WTC11 (cell line): Measurements from ENCODE around the gene NRXN3. TPM values are rescaled to one million over a fixed set of nuclear protein-coding genes. Genes with fewer than 3 reads are reported as not detected.

Experiments used
- ATAC-seq: fragments of 200-7000 bp; cut with Tn5 transposase; 2 replicates; pipeline ENCODE4 v1.10.0; 2021; ENCODE audit warnings: mild to moderate bottlenecking, moderate library complexity
- CTCF ChIA-PET: fragments of 300-600 bp; sonication (Branson Sonifier 250); formaldehyde crosslinking; loops from one replicate; lab custom pipeline; 2021; ENCODE audit warnings: antibody characterized with exemption; lab: Charles Lee
- POLR2A ChIA-PET: fragments of 350-600 bp; sonication (Branson Sonifier 250); formaldehyde crosslinking; loops from one replicate; lab custom pipeline; 2021; ENCODE audit warnings: antibody characterized with exemption; lab: Charles Lee
- DNase-seq: peaks from one replicate; pipeline ENCODE4 v3.0.0; 2021; ENCODE audit warnings: low spot score
- H3K27ac Mint-ChIP-seq: 2 replicates; pipeline ENCODE4 v1.8.0; 2021; ENCODE audit warnings: mixed read lengths
- H3K27me3 Mint-ChIP-seq: 2 replicates; pipeline ENCODE4 v1.8.0; 2021; ENCODE audit warnings: low read depth, mild to moderate bottlenecking, moderate library complexity, mixed read lengths
- H3K36me3 Mint-ChIP-seq: 2 replicates; pipeline ENCODE4 v1.8.0; 2021; ENCODE audit warnings: mixed read lengths
- H3K4me1 Mint-ChIP-seq: 2 replicates; pipeline ENCODE4 v1.8.0; 2022; ENCODE audit warnings: mixed read lengths
- H3K4me3 Mint-ChIP-seq: 2 replicates; pipeline ENCODE4 v1.8.0; 2021; ENCODE audit warnings: mild to moderate bottlenecking, moderate library complexity, mixed read lengths
- H3K9me3 Mint-ChIP-seq: 2 replicates; pipeline ENCODE4 v1.8.0; 2021; ENCODE audit warnings: mixed read lengths
- CTCF ChIP-seq: fragments of 200-600 bp; IDR thresholded peaks from 2 replicates; pipeline ENCODE4 v1.8.0; 2022; ENCODE audit warnings: antibody characterized with exemption
- ETV6 ChIP-seq: sonication (generic); formaldehyde crosslinking; IDR thresholded peaks from 2 replicates; pipeline ENCODE4 v1.8.1; 2022; ENCODE audit warnings: mild to moderate bottlenecking, missing genetic modification reagents
- FOXK1 ChIP-seq: sonication (generic); formaldehyde crosslinking; IDR thresholded peaks from 2 replicates; pipeline ENCODE4 v1.8.0; 2022; ENCODE audit warnings: mild to moderate bottlenecking, moderate library complexity, missing genetic modification reagents
- GABPB1 ChIP-seq: sonication (generic); formaldehyde crosslinking; IDR thresholded peaks from 2 replicates; pipeline ENCODE4 v1.8.1; 2023; ENCODE audit warnings: mild to moderate bottlenecking, missing genetic modification reagents
- HMGA2 ChIP-seq: fragments of 250-450 bp; sonication (Bioruptor Pico); IDR thresholded peaks from 2 replicates; pipeline ENCODE4 v1.4.0; 2021; ENCODE audit warnings: mild to moderate bottlenecking, moderate library complexity
- NR3C1 ChIP-seq: sonication (generic); formaldehyde crosslinking; conservative IDR thresholded peaks from 2 replicates; pipeline ENCODE4 v1.8.1; 2023; ENCODE audit warnings: low read depth, mild to moderate bottlenecking, missing genetic modification reagents
- SMAD3 ChIP-seq: sonication (generic); formaldehyde crosslinking; IDR thresholded peaks from 2 replicates; pipeline ENCODE4 v1.8.0; 2022; ENCODE audit warnings: missing genetic modification reagents, mild to moderate bottlenecking, borderline replicate concordance
- TCF7 ChIP-seq: sonication (generic); formaldehyde crosslinking; IDR thresholded peaks from 2 replicates; pipeline ENCODE4 v1.8.0; 2022; ENCODE audit warnings: mild to moderate bottlenecking, low read depth, missing genetic modification reagents, moderate library complexity
- TEAD4 ChIP-seq: sonication (generic); formaldehyde crosslinking; IDR thresholded peaks from 2 replicates; pipeline ENCODE4 v1.8.0; 2022; ENCODE audit warnings: mild to moderate bottlenecking, missing genetic modification reagents
- TP53 ChIP-seq: sonication (generic); formaldehyde crosslinking; IDR thresholded peaks from 2 replicates; pipeline ENCODE4 v1.8.1; 2023; ENCODE audit warnings: mild to moderate bottlenecking, missing genetic modification reagents
- ZNF138 ChIP-seq: sonication (generic); formaldehyde crosslinking; conservative IDR thresholded peaks from 2 replicates; pipeline ENCODE4 v1.8.1; 2022; ENCODE audit warnings: mild to moderate bottlenecking, moderate library complexity, missing genetic modification reagents
- ZNF281 ChIP-seq: sonication (generic); formaldehyde crosslinking; IDR thresholded peaks from 2 replicates; pipeline ENCODE4 v1.8.0; 2023; ENCODE audit warnings: mild to moderate bottlenecking, missing genetic modification reagents
- ZNF396 ChIP-seq: fragments of 250-450 bp; sonication (Bioruptor Pico); IDR thresholded peaks from 2 replicates; pipeline ENCODE4 v1.8.0; 2021; ENCODE audit warnings: mild to moderate bottlenecking, moderate library complexity, borderline replicate concordance
- ZNF512 ChIP-seq: sonication (generic); formaldehyde crosslinking; IDR thresholded peaks from 2 replicates; pipeline ENCODE4 v1.8.1; 2022; ENCODE audit warnings: missing genetic modification reagents, borderline replicate concordance
- total RNA-seq: library from RNA; stranded (reverse); gene quantifications from 3 replicates; pipeline ENCODE4 v1.2.3, GENCODE V29; 2021
- TF ChIP-seq, protein P1 (sequence below): sonication (generic); formaldehyde crosslinking; IDR thresholded peaks from 2 replicates; pipeline ENCODE4 v1.8.0; 2022; ENCODE audit warnings: mild to moderate bottlenecking, missing genetic modification reagents
- TF ChIP-seq, protein P2 (sequence below): sonication (generic); formaldehyde crosslinking; IDR thresholded peaks from 2 replicates; pipeline ENCODE4 v1.8.1; 2022; ENCODE audit warnings: low read depth, missing genetic modification reagents, borderline replicate concordance
- TF ChIP-seq, protein P3 (sequence below): fragments of 250-450 bp; sonication (Bioruptor Pico); IDR thresholded peaks from 2 replicates; pipeline ENCODE4 v1.9.0; 2021; ENCODE audit warnings: mild to moderate bottlenecking
- TF ChIP-seq, protein P4 (sequence below): sonication (generic); formaldehyde crosslinking; IDR thresholded peaks from 2 replicates; pipeline ENCODE4 v1.8.0; 2022; ENCODE audit warnings: mild to moderate bottlenecking, missing genetic modification reagents
- TF ChIP-seq, protein P5 (sequence below): sonication (generic); formaldehyde crosslinking; IDR thresholded peaks from 2 replicates; pipeline ENCODE4 v1.8.1; 2023; ENCODE audit warnings: mild to moderate bottlenecking, missing genetic modification reagents
- TF ChIP-seq, protein P6 (sequence below): sonication (generic); formaldehyde crosslinking; IDR thresholded peaks from 2 replicates; pipeline ENCODE4 v1.8.1; 2022; ENCODE audit warnings: mild to moderate bottlenecking, missing genetic modification reagents, moderate library complexity, borderline replicate concordance

NRXN3 gene
- total RNA-seq, 1 experiment from 2014 or later, result 3.0 TPM

DNA sequence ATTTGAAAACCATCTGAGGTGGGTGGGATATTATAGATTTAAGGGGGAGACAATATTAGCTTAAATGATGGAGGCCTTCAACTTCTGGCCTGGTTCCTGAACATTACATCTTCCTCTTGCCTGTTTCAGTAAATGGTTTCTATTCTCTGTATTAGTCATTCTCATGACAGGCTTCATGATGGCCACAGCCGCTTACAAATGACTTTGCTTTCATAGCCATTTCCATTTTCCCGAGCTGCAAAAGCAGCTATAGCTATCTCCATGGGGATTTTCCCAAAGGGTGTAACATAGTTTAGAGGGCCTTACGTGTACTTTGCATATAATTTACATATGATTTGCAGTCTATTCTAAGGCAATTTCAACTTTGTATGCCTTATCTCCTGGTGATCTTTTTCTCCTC lies 121.8 kb downstream of the NRXN3 start (continued):
- TF ChIP-seq, protein P1, sequence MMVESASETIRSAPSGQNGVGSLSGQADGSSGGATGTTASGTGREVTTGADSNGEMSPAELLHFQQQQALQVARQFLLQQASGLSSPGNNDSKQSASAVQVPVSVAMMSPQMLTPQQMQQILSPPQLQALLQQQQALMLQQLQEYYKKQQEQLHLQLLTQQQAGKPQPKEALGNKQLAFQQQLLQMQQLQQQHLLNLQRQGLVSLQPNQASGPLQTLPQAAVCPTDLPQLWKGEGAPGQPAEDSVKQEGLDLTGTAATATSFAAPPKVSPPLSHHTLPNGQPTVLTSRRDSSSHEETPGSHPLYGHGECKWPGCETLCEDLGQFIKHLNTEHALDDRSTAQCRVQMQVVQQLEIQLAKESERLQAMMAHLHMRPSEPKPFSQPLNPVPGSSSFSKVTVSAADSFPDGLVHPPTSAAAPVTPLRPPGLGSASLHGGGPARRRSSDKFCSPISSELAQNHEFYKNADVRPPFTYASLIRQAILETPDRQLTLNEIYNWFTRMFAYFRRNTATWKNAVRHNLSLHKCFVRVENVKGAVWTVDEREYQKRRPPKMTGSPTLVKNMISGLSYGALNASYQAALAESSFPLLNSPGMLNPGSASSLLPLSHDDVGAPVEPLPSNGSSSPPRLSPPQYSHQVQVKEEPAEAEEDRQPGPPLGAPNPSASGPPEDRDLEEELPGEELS (CRISPR knock-in tag), result no peak
- no peak for TF ChIP-seq SMAD3 (CRISPR knock-in tag)

- H3K4me3 Mint-ChIP-seq, result no peak overlapping the region
- no peaks in the 10 kb centered on the region for H3K9me3 Mint-ChIP-seq
- H3K36me3 Mint-ChIP-seq, result no peaks in the 10 kb centered on the region
- no peaks in the 10 kb centered on the region for H3K27me3 Mint-ChIP-seq
- ChIA-PET CTCF (no interaction called here), POLR2A (no interaction called here)
- ATAC-seq (peak; percentile 39), DNase-seq (no peak)
- no peak overlapping the region for H3K27ac Mint-ChIP-seq
- H3K4me1 Mint-ChIP-seq, result peaks cover 23% of the 10 kb centered on the region
- no peak for TF ChIP-seq ETV6 (CRISPR knock-in tag)
- TF ChIP-seq ZNF138 (CRISPR knock-in tag), result no peak
- no peak for TF ChIP-seq FOXK1 (CRISPR knock-in tag)
- no peak for TF ChIP-seq ZNF281 (CRISPR knock-in tag)
- no peak for TF ChIP-seq GABPB1 (CRISPR knock-in tag)
- TF ChIP-seq, protein P2, sequence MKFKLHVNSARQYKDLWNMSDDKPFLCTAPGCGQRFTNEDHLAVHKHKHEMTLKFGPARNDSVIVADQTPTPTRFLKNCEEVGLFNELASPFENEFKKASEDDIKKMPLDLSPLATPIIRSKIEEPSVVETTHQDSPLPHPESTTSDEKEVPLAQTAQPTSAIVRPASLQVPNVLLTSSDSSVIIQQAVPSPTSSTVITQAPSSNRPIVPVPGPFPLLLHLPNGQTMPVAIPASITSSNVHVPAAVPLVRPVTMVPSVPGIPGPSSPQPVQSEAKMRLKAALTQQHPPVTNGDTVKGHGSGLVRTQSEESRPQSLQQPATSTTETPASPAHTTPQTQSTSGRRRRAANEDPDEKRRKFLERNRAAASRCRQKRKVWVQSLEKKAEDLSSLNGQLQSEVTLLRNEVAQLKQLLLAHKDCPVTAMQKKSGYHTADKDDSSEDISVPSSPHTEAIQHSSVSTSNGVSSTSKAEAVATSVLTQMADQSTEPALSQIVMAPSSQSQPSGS, result no peak
- TF ChIP-seq NR3C1 (CRISPR knock-in tag), result no peak
- no peak for TF ChIP-seq ZNF512
- TF ChIP-seq TP53 (CRISPR knock-in tag), result no peak
- no peak for TF ChIP-seq TCF7 (CRISPR knock-in tag)
- no peak for TF ChIP-seq CTCF
- TF ChIP-seq, protein P3, sequence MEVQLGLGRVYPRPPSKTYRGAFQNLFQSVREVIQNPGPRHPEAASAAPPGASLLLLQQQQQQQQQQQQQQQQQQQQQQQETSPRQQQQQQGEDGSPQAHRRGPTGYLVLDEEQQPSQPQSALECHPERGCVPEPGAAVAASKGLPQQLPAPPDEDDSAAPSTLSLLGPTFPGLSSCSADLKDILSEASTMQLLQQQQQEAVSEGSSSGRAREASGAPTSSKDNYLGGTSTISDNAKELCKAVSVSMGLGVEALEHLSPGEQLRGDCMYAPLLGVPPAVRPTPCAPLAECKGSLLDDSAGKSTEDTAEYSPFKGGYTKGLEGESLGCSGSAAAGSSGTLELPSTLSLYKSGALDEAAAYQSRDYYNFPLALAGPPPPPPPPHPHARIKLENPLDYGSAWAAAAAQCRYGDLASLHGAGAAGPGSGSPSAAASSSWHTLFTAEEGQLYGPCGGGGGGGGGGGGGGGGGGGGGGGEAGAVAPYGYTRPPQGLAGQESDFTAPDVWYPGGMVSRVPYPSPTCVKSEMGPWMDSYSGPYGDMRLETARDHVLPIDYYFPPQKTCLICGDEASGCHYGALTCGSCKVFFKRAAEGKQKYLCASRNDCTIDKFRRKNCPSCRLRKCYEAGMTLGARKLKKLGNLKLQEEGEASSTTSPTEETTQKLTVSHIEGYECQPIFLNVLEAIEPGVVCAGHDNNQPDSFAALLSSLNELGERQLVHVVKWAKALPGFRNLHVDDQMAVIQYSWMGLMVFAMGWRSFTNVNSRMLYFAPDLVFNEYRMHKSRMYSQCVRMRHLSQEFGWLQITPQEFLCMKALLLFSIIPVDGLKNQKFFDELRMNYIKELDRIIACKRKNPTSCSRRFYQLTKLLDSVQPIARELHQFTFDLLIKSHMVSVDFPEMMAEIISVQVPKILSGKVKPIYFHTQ (CRISPR knock-in tag), result no peak
- TF ChIP-seq, protein P4, sequence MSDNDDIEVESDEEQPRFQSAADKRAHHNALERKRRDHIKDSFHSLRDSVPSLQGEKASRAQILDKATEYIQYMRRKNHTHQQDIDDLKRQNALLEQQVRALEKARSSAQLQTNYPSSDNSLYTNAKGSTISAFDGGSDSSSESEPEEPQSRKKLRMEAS (CRISPR knock-in tag), result no peak
- TF ChIP-seq, protein P5, sequence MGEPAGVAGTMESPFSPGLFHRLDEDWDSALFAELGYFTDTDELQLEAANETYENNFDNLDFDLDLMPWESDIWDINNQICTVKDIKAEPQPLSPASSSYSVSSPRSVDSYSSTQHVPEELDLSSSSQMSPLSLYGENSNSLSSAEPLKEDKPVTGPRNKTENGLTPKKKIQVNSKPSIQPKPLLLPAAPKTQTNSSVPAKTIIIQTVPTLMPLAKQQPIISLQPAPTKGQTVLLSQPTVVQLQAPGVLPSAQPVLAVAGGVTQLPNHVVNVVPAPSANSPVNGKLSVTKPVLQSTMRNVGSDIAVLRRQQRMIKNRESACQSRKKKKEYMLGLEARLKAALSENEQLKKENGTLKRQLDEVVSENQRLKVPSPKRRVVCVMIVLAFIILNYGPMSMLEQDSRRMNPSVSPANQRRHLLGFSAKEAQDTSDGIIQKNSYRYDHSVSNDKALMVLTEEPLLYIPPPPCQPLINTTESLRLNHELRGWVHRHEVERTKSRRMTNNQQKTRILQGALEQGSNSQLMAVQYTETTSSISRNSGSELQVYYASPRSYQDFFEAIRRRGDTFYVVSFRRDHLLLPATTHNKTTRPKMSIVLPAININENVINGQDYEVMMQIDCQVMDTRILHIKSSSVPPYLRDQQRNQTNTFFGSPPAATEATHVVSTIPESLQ, result no peak
- TF ChIP-seq HMGA2 (CRISPR knock-in tag), result no peak
- TF ChIP-seq ZNF396 (CRISPR knock-in tag), result no peak
- TF ChIP-seq TEAD4 (CRISPR knock-in tag), result no peak
- TF ChIP-seq, protein P6, sequence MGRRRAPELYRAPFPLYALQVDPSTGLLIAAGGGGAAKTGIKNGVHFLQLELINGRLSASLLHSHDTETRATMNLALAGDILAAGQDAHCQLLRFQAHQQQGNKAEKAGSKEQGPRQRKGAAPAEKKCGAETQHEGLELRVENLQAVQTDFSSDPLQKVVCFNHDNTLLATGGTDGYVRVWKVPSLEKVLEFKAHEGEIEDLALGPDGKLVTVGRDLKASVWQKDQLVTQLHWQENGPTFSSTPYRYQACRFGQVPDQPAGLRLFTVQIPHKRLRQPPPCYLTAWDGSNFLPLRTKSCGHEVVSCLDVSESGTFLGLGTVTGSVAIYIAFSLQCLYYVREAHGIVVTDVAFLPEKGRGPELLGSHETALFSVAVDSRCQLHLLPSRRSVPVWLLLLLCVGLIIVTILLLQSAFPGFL, result no peak
These were observed 127.7 kb downstream of the NRXN3 start for GRCh38 chr14:78297858-78298257.
